Measurements from ENCODE around the gene ITGAL. TPM values are rescaled to one million over a fixed set of nuclear protein-coding genes. Genes with fewer than 3 reads are reported as not detected.

ITGAL gene
- total and polyA plus RNA-seq, 2 of the 13 experiments (the other 11 are each of a cell fraction or from before 2014, with no cell fraction given), result 0.86 to 1.2 TPM

- TF ChIP-seq ZKSCAN8 (CRISPR knock-in tag; IDR thresholded peaks at IDR 0.05; ENCODE audit: borderline replicate concordance) (0 out of 2 replicates have a peak, but pooled peaks have one; percentile 55), MLLT10 (CRISPR knock-in tag; IDR thresholded peaks at IDR 0.05) (0 out of 2 replicates have a peak, but pooled peaks have one; percentile 58), PBX3 (CRISPR knock-in tag; IDR thresholded peaks at IDR 0.05; ENCODE audit: borderline replicate concordance) (peak; percentile 47; the same call in 1 of the 2 replicates), ZNF549 (CRISPR knock-in tag; IDR thresholded peaks at IDR 0.05) (no peak), ZKSCAN5 (CRISPR knock-in tag; IDR thresholded peaks at IDR 0.05) (no peak), ZNF556 (CRISPR knock-in tag; IDR thresholded peaks at IDR 0.05; ENCODE audit: borderline replicate concordance) (peak; percentile 44; the same call in 1 of the 2 replicates), HOMEZ (CRISPR knock-in tag; IDR thresholded peaks at IDR 0.05; ENCODE audit: low read depth) (0 out of 2 replicates have a peak, but pooled peaks have one; percentile 47), AHR (CRISPR knock-in tag; IDR thresholded peaks at IDR 0.05) (no peak), FOXO4 (CRISPR knock-in tag; conservative IDR thresholded peaks at IDR 0.05) (no peak), ZSCAN29 (CRISPR knock-in tag; conservative IDR thresholded peaks at IDR 0.05) (0 out of 2 replicates have a peak, but pooled peaks have one; percentile 61), STAG1 (CRISPR knock-in tag; IDR thresholded peaks at IDR 0.05) (no peak), ZNF205 (CRISPR knock-in tag; IDR thresholded peaks at IDR 0.05) (no peak; the same call in 1 of the 2 replicates), ZNF468 (CRISPR knock-in tag; IDR thresholded peaks at IDR 0.05) (no peak), ZNF670 (CRISPR knock-in tag; IDR thresholded peaks at IDR 0.05; ENCODE audit: borderline replicate concordance) (no peak), IRF2 (CRISPR knock-in tag; IDR thresholded peaks at IDR 0.05) (peak; percentile 30; the same call in 1 of the 2 replicates), RFXAP (CRISPR knock-in tag; IDR thresholded peaks at IDR 0.05; ENCODE audit: borderline replicate concordance) (no peak; the same call in 1 of the 2 replicates), IRF1 (CRISPR knock-in tag; IDR thresholded peaks at IDR 0.05; ENCODE audit: low read depth) (no peak), HBP1 (CRISPR knock-in tag; IDR thresholded peaks at IDR 0.05; ENCODE audit: low read depth) (no peak), SIX1 (CRISPR knock-in tag; IDR thresholded peaks at IDR 0.05; ENCODE audit: borderline replicate concordance) (no peak; the same call in 1 of the 2 replicates)
Measured at GRCh38 chr16:30445408-30446202, 26.9 kb upstream of the ITGAL start, which contains the start of gene SEPHS2 (continued).
